GM21723 (cell line): ENCODE results near the gene MZT2B.
"Not testable (repeated sequence)": the region's sequence is repeated elsewhere in the genome, so short reads cannot be mapped to it uniquely, and the experiment has no call there.

ENCODE experiments used
- ATAC-seq: cut with Tn5 transposase; IDR thresholded peaks from one replicate; pipeline ENCODE4 v1.9.1; 2021; ENCODE audit warnings: mild to moderate bottlenecking, moderate library complexity; ENCODE audit not compliant: unreplicated experiment

MZT2B gene

GRCh38 chr2:130181880-130182682 is at the start of gene MZT2B:
TSS of gene MZT2B (plus strand) at chr2:130182262. CDS start at chr2:130182283, 21 bp downstream.
- peak; percentile 81 for ATAC-seq

GRCh38 chr2:130135692-130136541 is 46.1 kb upstream of the MZT2B start:
- no peak for ATAC-seq

- ATAC-seq = not testable (repeated sequence)
Observed at GRCh38 chr2:130136546-130136945, 45.5 kb upstream of the MZT2B start.

DNA sequence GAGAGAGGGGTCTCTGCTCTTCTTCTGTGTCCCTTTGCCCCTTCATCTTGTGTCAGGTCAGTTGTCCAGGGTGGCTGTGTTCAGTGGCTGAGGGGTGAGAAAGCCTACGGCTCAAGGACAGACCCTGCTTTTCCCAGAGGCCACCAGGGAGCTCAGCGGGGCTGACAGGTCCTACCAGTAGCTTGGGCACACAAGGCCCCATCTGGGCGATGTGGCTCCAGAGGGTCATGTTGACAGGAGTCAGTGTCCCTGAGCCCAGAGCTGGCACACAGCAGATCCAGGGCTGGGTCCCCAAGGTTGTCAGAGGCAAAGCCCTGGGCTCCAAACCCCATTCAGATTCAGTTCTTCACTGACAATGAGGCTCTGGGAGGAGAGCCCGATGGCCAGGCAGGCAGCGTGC is 44.9 kb upstream of the MZT2B start:
- not testable (repeated sequence) for ATAC-seq

- not testable (repeated sequence) for ATAC-seq
Observed at GRCh38 chr2:130138326-130138725, 43.7 kb upstream of the MZT2B start.

GRCh38 chr2:130138841-130139251 is 43.2 kb upstream of the MZT2B start:
- ATAC-seq = not testable (repeated sequence)

- ATAC-seq = not testable (repeated sequence)
Observed at GRCh38 chr2:130139331-130140280, 42.5 kb upstream of the MZT2B start.

DNA sequence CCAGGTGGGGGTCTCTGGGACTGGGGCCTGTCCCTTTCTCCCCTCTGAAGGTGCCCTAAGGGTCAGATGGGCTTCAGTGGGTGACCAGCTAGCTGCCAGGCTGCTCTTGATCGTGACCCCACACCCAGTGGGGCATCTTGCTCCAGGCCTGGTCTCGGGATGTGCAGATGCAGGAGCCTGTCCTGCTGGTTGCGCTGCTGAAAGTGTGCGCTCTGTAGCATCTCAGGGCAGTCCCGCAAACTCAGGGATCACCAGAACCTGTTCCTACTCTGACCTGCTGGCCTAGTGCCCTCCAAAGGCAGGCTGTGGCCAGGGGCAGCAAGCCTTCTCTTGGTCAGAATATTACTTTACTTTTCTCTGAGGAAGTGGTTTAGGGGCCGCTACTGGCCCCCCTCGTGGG is 41.5 kb upstream of the MZT2B start:
- ATAC-seq = not testable (repeated sequence)

- ATAC-seq = not testable (repeated sequence)
Observed at GRCh38 chr2:130141002-130141401, 41.1 kb upstream of the MZT2B start.

DNA sequence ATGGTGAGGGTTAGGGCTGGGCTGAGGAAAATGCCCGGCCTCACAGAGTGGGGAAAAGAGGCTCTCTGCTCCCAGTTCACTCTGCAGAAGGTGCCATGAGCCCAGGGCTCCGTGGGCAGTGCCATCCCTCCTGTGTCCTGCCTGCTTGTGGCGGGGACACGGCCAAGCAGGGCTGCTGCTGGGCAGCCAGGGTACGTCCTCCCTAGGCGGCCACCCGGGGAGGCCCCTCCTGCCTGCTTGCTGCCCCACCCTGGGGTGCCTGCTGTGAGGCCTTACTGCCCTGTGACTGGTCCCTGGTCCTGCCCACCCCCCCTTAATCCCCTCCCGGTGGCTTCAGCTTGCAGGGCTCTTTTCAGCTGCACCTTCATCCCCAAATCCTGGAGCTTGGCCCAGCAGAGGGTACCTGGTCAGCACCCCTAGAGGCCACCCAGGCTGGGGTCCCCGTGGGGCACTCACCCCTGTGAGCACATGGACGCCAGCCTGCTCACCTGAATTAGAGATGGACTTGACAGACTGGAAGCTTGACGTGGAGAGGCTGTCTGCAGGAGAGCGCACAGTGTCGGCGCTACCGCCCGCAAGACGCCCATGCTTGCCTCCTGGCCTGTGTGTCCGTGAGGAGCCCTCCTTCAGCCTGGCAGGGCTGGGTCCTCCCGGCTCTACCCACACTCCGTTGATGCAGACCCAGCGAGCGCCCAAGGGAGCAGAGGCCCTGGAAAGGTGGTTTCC is 40.3 kb upstream of the MZT2B start:
- not testable (repeated sequence) for ATAC-seq

DNA sequence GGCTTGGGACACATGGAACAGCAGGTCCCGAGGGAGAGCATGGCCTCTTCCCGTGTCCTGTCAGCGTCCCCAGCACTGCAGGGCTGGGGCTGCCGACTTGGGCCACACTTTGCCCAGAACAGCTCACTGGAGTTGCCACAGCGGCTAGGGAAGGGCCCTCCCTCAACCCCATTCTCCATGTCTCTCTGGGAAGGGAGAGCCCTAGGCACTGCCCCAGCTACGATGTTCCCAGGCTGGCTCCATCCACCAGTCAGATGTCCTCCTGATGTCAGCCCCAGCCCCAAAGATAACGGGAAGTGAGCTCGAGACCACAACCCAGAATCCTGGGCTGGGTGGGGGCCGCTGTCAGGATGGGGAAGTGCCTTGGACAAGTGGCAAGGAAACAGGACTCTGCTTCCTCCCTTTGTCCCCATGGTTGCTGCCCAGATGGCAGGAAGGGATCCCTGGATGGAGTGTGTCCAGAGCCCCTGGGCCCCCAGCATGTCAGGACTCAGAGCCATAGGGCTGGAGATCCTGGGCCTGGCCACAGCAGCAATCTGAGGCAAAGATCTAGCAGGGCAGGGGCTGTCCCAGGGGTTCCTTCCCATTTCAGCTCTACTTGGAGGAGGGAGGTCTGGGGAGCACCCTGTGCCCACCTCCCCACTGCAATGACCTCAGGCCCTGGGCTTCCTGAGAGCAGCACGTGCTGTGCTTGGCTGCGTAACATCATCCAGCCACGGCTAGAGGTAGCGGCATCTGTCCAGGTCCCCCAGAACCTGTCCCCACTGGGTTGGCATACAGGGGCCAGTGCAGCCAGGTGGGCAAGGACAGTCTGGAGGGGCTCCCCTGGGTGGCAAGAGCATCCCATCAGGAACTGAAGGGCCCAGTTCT is 39.4 kb upstream of the MZT2B start:
- not testable (repeated sequence) for ATAC-seq

GRCh38 chr2:130143266-130144039 is 38.6 kb upstream of the MZT2B start:
- ATAC-seq = not testable (repeated sequence)

- ATAC-seq = peak; percentile 92
Observed at GRCh38 chr2:130145006-130145414, 37.1 kb upstream of the MZT2B start, which contains the start of gene CCDC74B. TSS of gene CCDC74B (minus strand) at chr2:130145112. CDS start at chr2:130144996, 116 bp downstream.

DNA sequence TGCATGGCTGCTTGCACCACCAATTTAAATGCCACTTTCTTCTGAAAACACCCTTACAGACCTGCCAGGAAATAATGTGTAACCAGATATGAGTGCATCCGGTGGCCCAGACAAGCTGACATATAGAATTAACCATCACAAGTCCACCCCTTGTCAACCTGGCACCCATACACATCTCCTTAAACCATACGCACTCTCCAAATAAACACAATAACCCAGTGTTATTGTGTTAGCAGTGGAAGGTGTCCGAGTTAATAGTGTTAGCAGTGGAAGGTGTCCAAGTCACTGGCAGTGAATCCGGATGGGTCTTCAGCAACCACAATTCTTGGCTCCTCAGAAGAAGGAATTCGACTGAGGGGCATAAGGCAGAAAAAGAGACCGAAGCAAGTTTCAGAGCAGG is 33.5 kb upstream of the MZT2B start:
- ATAC-seq = not testable (repeated sequence)

DNA sequence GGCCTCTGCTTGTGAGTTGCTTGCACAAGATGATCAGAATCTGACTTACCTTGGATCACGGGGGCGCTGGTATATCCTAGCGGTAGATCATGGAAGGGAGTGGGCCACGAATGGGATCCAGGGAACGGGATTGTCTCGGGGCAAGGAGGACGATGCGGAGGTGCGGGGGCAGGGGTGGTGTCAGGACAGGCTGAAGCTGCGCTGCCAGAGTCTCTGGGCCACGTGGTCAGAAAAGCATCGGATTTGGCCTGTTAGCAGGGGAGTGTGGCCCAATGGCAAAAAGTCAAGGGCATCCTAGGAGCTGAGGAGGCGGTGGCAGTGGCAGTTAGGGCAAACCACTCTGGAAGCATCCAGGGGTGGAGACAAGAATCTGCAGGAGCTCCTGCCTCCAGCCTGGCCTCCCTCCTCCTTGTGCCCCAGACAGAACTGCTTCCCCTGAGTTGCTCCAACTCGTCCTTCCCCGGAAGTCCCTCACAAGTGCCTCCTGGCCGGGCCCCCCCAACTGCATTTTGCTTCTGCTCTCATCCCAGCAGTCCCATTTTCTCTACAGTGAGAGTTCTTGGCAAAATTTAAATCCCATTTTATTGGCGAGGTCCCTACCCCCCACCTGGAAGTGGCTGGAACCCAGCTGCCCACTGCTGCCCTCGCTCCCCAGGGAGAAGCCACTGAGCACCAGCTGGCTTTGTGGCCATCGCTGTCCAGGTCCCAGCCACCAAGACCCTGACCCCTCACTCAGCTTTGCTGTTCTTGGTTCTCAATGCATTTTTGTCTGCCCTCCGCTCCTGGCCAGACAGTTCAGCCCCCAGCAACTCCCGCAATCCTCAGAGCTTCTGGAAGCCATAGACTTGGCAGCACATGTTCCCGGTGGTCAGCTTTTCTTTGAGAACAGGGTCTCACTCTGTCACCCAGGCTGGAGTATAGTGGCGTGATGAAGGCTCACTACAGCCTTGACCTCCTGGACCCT is 31.6 kb upstream of the MZT2B start:
- no peak for ATAC-seq

GRCh38 chr2:130151145-130151512 is 30.9 kb upstream of the MZT2B start:
- ATAC-seq = not testable (repeated sequence)
